NB4 (cell line): ENCODE measurements around the gene ASS1.

ENCODE experiments used
- DNase-seq: peaks from one replicate; pipeline ENCODE4 v3.0.0; 2010; ENCODE audit warnings: low read depth
- H3K4me3 ChIP-seq: one replicate; pipeline ENCODE4 v1.5.1; 2011; ENCODE audit warnings: mild to moderate bottlenecking, low read depth, low read length, moderate library complexity
- CTCF ChIP-seq: IDR thresholded peaks from one replicate; pipeline ENCODE4 v1.5.1; 2012; ENCODE audit warnings: low read depth, low read length
- MAX ChIP-seq: IDR thresholded peaks from 2 replicates; pipeline ENCODE4 v1.6.1; 2011; ENCODE audit warnings: low read depth, low read length
- MYC ChIP-seq: IDR thresholded peaks from 2 replicates; pipeline ENCODE4 v1.6.1; 2011; ENCODE audit warnings: low read depth, low read length
- POLR2A ChIP-seq: IDR thresholded peaks from 2 replicates; pipeline ENCODE4 v1.6.1; 2011; ENCODE audit warnings: mild to moderate bottlenecking; ENCODE audit not compliant: insufficient read length; ENCODE audit errors: extremely low read depth

Gene ASS1

GRCh38 chr9:130478736-130479575, 34.2 kb downstream of the ASS1 start:
- no peak for DNase-seq
- TF ChIP-seq POLR2A, result no peak
- TF ChIP-seq CTCF, result no peak
- TF ChIP-seq MAX, result no peak
- no peak overlapping the region for H3K4me3 ChIP-seq

- DNase-seq, result no peak
- TF ChIP-seq CTCF (no peak), MAX (no peak), POLR2A (no peak), MYC (no peak)
- no peak overlapping the region for H3K4me3 ChIP-seq
These were observed 34.8 kb downstream of the ASS1 start for GRCh38 chr9:130479587-130479986.

GRCh38 chr9:130480673-130481072, 35.9 kb downstream of the ASS1 start:
- no peak for DNase-seq
- TF ChIP-seq CTCF (no peak), MAX (no peak), MYC (no peak), POLR2A (no peak)
- H3K4me3 ChIP-seq, result no peak overlapping the region

GRCh38 chr9:130482463-130482862, 37.7 kb downstream of the ASS1 start:
- TF ChIP-seq MAX (no peak), CTCF (no peak), POLR2A (no peak), MYC (no peak)
- no peak overlapping the region for H3K4me3 ChIP-seq
- no peak for DNase-seq

- no peak for DNase-seq
- H3K4me3 ChIP-seq, result no peak overlapping the region
- TF ChIP-seq POLR2A, result no peak
- TF ChIP-seq MAX, result no peak
- no peak for TF ChIP-seq MYC
- TF ChIP-seq CTCF, result no peak
These were observed 38.7 kb downstream of the ASS1 start for GRCh38 chr9:130483371-130483971.
